Vagina (tissue), 2 donors: Measurements from ENCODE around the gene PACSIN1.

ENCODE experiments used
- POLR2AphosphoS5 ChIP-seq, 2 donors: sonication (generic); formaldehyde crosslinking; IDR thresholded peaks; one replicate each; pipeline ENCODE4 v1.9.0; 2017; ENCODE audit warnings: antibody characterized with exemption in 2 of 2, mild to moderate bottlenecking in 2 of 2, low read depth in 1 of 2; ENCODE audit not compliant: insufficient read depth in 1 of 2
- TF ChIP-seq, protein P1 (sequence below), 3 experiments: fragments of 450-650 bp in 2 of 3; fragments of 200-600 bp in 1 of 3; sonication (generic) in 1 of 3; IDR thresholded peaks; one replicate each; pipeline ENCODE4 v1.5.1; 2017 to 2019; ENCODE audit warnings: antibody characterized with exemption in 3 of 3, mild to moderate bottlenecking in 2 of 3, moderate library complexity in 2 of 3

DNA sequence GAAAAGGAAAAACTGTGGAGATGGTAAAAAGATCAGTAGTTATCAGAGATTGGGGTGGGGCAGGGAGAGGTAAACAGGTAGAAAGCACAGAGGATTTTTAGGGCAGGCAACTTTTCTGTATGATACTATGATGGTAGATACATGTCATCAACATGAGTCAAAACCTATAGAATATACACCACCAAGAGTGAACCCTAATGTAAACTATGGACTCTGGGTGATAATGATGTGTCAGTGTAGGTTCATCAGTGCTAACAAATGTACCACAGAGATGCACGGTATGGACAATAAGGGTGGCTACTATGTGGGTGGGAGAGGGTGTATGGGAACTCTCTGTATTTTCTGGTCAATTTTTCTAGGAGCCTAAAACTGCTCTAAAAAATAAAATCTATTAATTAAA lies 18.5 kb downstream of the PACSIN1 start:
- TF ChIP-seq, protein P1, sequence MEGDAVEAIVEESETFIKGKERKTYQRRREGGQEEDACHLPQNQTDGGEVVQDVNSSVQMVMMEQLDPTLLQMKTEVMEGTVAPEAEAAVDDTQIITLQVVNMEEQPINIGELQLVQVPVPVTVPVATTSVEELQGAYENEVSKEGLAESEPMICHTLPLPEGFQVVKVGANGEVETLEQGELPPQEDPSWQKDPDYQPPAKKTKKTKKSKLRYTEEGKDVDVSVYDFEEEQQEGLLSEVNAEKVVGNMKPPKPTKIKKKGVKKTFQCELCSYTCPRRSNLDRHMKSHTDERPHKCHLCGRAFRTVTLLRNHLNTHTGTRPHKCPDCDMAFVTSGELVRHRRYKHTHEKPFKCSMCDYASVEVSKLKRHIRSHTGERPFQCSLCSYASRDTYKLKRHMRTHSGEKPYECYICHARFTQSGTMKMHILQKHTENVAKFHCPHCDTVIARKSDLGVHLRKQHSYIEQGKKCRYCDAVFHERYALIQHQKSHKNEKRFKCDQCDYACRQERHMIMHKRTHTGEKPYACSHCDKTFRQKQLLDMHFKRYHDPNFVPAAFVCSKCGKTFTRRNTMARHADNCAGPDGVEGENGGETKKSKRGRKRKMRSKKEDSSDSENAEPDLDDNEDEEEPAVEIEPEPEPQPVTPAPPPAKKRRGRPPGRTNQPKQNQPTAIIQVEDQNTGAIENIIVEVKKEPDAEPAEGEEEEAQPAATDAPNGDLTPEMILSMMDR (IDR thresholded peaks at IDR 0.05), result no peak
- no peak for TF ChIP-seq POLR2AphosphoS5 (IDR thresholded peaks at IDR 0.05; ENCODE audit: insufficient read depth in 1 of 2, low read depth in 1 of 2)
